ENCODE measurements around the gene PLK1. TPM values are rescaled to one million over a fixed set of nuclear protein-coding genes. Genes with fewer than 3 reads are reported as not detected.

Gene PLK1
- total and polyA plus RNA-seq, 2 of the 13 experiments (the other 11 are each of a cell fraction or from before 2014, with no cell fraction given), result 71.5 to 76.3 TPM

DNA sequence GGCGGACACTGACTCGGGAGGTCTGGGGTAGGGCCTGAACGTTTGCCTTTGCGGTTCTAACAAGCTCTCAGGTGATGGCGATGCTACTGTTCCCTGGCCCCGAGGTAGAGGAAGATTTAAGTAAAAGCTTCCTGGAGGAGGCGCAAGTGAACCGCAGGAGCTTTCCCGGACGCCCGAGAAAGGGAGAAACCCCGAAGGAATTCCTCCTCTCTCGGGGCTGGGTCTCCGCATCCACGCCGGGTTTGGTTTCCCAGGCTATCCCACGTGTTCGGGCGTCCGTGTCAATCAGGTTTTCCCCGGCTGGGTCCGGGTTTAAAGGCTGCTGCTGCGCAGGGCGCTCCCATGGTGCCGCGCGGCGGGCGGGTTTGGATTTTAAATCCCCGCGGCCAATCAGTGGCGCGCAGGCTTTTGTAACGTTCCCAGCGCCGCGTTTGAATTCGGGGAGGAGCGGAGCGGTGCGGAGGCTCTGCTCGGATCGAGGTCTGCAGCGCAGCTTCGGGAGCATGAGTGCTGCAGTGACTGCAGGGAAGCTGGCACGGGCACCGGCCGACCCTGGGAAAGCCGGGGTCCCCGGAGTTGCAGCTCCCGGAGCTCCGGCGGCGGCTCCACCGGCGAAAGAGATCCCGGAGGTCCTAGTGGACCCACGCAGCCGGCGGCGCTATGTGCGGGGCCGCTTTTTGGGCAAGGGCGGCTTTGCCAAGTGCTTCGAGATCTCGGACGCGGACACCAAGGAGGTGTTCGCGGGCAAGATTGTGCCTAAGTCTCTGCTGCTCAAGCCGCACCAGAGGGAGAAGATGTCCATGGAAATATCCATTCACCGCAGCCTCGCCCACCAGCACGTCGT is at the start of gene PLK1 (continued):
- TF ChIP-seq, protein P1, sequence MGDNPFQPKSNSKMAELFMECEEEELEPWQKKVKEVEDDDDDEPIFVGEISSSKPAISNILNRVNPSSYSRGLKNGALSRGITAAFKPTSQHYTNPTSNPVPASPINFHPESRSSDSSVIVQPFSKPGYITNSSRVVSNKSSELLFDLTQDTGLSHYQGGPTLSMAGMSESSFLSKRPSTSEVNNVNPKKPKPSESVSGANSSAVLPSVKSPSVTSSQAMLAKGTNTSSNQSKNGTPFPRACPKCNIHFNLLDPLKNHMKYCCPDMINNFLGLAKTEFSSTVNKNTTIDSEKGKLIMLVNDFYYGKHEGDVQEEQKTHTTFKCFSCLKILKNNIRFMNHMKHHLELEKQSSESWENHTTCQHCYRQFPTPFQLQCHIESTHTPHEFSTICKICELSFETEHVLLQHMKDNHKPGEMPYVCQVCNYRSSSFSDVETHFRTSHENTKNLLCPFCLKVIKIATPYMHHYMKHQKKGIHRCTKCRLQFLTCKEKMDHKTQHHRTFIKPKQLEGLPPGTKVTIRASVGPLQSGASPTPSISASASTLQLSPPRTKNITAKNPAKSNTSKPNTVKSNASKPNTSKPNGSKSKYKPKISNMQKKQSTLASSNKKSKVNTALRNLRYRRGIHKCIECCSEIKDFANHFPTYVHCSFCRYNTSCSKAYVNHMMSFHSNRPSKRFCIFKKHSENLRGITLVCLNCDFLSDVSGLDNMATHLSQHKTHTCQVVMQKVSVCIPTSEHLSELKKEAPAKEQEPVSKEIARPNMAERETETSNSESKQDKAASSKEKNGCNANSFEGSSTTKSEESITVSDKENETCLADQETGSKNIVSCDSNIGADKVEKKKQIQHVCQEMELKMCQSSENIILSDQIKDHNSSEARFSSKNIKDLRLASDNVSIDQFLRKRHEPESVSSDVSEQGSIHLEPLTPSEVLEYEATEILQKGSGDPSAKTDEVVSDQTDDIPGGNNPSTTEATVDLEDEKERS (CRISPR knock-in tag; IDR thresholded peaks at IDR 0.05), result peak; percentile 17; the same call in 1 of the 2 replicates
- peak; percentile 94 for TF ChIP-seq ZNF574 (CRISPR knock-in tag; IDR thresholded peaks at IDR 0.05)
- peak; percentile 100 for TF ChIP-seq CCDC6 (CRISPR knock-in tag; IDR thresholded peaks at IDR 0.05)
- TF ChIP-seq LCORL (IDR thresholded peaks at IDR 0.05), result no peak
- TF ChIP-seq LCORL (CRISPR knock-in tag; IDR thresholded peaks at IDR 0.05), result no peak; the same call in 1 of the 2 replicates
- TF ChIP-seq ZNF331 (CRISPR knock-in tag; IDR thresholded peaks at IDR 0.05), result peak; percentile 81
- peak; percentile 100 for TF ChIP-seq REPIN1 (CRISPR knock-in tag; IDR thresholded peaks at IDR 0.05; ENCODE audit: borderline replicate concordance, low read depth)
- peak; percentile 82; the same call in 1 of the 2 replicates for TF ChIP-seq HIVEP1 (CRISPR knock-in tag; IDR thresholded peaks at IDR 0.05)
- TF ChIP-seq ZBTB20 (CRISPR knock-in tag; IDR thresholded peaks at IDR 0.05; ENCODE audit: borderline replicate concordance, low read depth), result peak; percentile 50; the same call in 1 of the 2 replicates
- TF ChIP-seq PTBP1 (IDR thresholded peaks at IDR 0.05; ENCODE audit: low read depth, low read length, poor library complexity, severe bottlenecking), result peak; percentile 31
- peak; percentile 99 for TF ChIP-seq YEATS4 (CRISPR knock-in tag; IDR thresholded peaks at IDR 0.05; ENCODE audit: borderline replicate concordance)
- peak; percentile 31; the same call in 1 of the 2 replicates for TF ChIP-seq ZNF709 (CRISPR knock-in tag; IDR thresholded peaks at IDR 0.05)
- TF ChIP-seq ZNF772 (CRISPR knock-in tag; IDR thresholded peaks at IDR 0.05), result peak; percentile 92
- no peak for TF ChIP-seq ZNF75D (CRISPR knock-in tag; IDR thresholded peaks at IDR 0.05; ENCODE audit: borderline replicate concordance)
- TF ChIP-seq CREB1 (IDR thresholded peaks at IDR 0.05), result peak; percentile 73
- peak; percentile 84; the same call in 1 of the 2 replicates for TF ChIP-seq CREB1 (CRISPR knock-in tag; IDR thresholded peaks at IDR 0.05)
- peak; percentile 45; the same call in 1 of the 2 replicates for TF ChIP-seq ZNF777 (CRISPR knock-in tag; IDR thresholded peaks at IDR 0.05)
- TF ChIP-seq SIN3B (IDR thresholded peaks at IDR 0.05; ENCODE audit: low read length), result peak; percentile 100
- TF ChIP-seq, protein P2, sequence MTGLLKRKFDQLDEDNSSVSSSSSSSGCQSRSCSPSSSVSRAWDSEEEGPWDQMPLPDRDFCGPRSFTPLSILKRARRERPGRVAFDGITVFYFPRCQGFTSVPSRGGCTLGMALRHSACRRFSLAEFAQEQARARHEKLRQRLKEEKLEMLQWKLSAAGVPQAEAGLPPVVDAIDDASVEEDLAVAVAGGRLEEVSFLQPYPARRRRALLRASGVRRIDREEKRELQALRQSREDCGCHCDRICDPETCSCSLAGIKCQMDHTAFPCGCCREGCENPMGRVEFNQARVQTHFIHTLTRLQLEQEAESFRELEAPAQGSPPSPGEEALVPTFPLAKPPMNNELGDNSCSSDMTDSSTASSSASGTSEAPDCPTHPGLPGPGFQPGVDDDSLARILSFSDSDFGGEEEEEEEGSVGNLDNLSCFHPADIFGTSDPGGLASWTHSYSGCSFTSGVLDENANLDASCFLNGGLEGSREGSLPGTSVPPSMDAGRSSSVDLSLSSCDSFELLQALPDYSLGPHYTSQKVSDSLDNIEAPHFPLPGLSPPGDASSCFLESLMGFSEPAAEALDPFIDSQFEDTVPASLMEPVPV (CRISPR knock-in tag; IDR thresholded peaks at IDR 0.05), result peak; percentile 100
- TF ChIP-seq CEBPB (IDR thresholded peaks at IDR 0.05; ENCODE audit: borderline replicate concordance, low read depth, low read length), result peak; percentile 63; the same call in 1 of the 2 replicates
- TF ChIP-seq RBM22 (optimal IDR thresholded peaks at IDR 0.05; ENCODE audit: low read length), result peak; percentile 80
- peak; percentile 54; the same call in 1 of the 2 replicates for TF ChIP-seq FOXA3 (CRISPR knock-in tag; IDR thresholded peaks at IDR 0.05)

All from HepG2 (cell line).